GM23338 (cell line): Measurements from ENCODE around the gene CFAP97D2.

Experiments
- CTCF ChIP-seq, 2 experiments: fragments of 200-600 bp in 1 of 2; sonication (generic) in 1 of 2; conservative IDR thresholded peaks; 2 replicates each; pipeline versions ENCODE4 v1.5.1 to v1.6.1; 2016 to 2017; ENCODE audit warnings: antibody characterized with exemption in 2 of 2, low read depth in 2 of 2, mild to moderate bottlenecking in 2 of 2, moderate library complexity in 1 of 2
- EZH2 ChIP-seq: fragments of 200-600 bp; sonication (generic); IDR thresholded peaks from one replicate; pipeline ENCODE4 v1.8.0; 2017; ENCODE audit warnings: antibody characterized with exemption, mild to moderate bottlenecking, low read depth; ENCODE audit not compliant: unreplicated experiment
- EZH2phosphoT487 ChIP-seq: fragments of 200-600 bp; sonication (generic); IDR thresholded peaks from one replicate; pipeline ENCODE4 v1.8.1; 2018; ENCODE audit warnings: antibody characterized with exemption; ENCODE audit not compliant: unreplicated experiment
- POLR2AphosphoS5 ChIP-seq: IDR thresholded peaks from 2 replicates; pipeline ENCODE4 v1.6.1; 2016; ENCODE audit warnings: antibody characterized with exemption, low read depth
- REST ChIP-seq: IDR thresholded peaks from one replicate; pipeline ENCODE4 v1.6.1; 2018; ENCODE audit warnings: antibody characterized with exemption; ENCODE audit not compliant: unreplicated experiment

- TF ChIP-seq REST: no peak
- no peak for TF ChIP-seq CTCF (conservative IDR thresholded peaks at IDR 0.05; ENCODE audit: low read depth in 2 of 2)
- TF ChIP-seq EZH2: no peak
- TF ChIP-seq EZH2phosphoT487: no peak
- TF ChIP-seq POLR2AphosphoS5: no peak
Observed at GRCh38 chr13:114269281-114269770, 90.3 kb downstream of the CFAP97D2 start.
